SK-N-SH (cell line): Measurements from ENCODE around the gene SDK1. TPM values are rescaled to one million over a fixed set of nuclear protein-coding genes. Genes with fewer than 3 reads are reported as not detected.

Source experiments
- CTCF ChIA-PET: fragments of 300-600, 350-600 bp; formaldehyde crosslinking; extraction: SDS; loops from one replicate; lab custom pipeline; 2021; lab: Yijun Ruan, JAX
- POLR2A ChIA-PET: fragments of 350-600 bp; sonication (Branson Sonifier 250); formaldehyde crosslinking; extraction: SDS; loops from one replicate; lab custom pipeline; 2020; ENCODE audit warnings: antibody characterized with exemption, inconsistent platforms; lab: Yijun Ruan, JAX
- DNase-seq: peaks from one replicate; pipeline ENCODE4 v3.0.0; 2012
- H2AFZ ChIP-seq: fragments of 200-600 bp; sonication (generic); 2 replicates; pipeline ENCODE4 v1.8.1; 2016; ENCODE audit warnings: antibody characterized with exemption, mild to moderate bottlenecking, low read depth
- H3F3A ChIP-seq: fragments of 200-600 bp; sonication (generic); replicated peaks from 2 replicates; pipeline ENCODE3; 2016; ENCODE audit warnings: antibody characterized with exemption, mild to moderate bottlenecking; ENCODE audit not compliant: insufficient read depth
- H3K27ac ChIP-seq, 2 experiments: fragments of 200-500 bp in 1 of 2; fragments of 200-600 bp in 1 of 2; sonication (Bioruptor generic) in 1 of 2; sonication (generic), shearing (Covaris generic) in 1 of 2; 2 replicates each; pipeline versions ENCODE4 v1.5.1 to v1.6.1; 2014 to 2016; ENCODE audit warnings: low read depth in 2 of 2, inconsistent platforms in 1 of 2, low read length in 1 of 2, mild to moderate bottlenecking in 1 of 2, mixed read lengths in 1 of 2
- H3K27me3 ChIP-seq: fragments of 200-600 bp; sonication (generic), shearing (Covaris generic); 2 replicates; pipeline ENCODE4 v1.6.1; 2016; ENCODE audit warnings: mixed run types; ENCODE audit not compliant: insufficient read depth
- H3K36me3 ChIP-seq, 2 experiments: fragments of 200-500 bp in 1 of 2; fragments of 200-600 bp in 1 of 2; sonication (Bioruptor generic) in 1 of 2; sonication (generic) in 1 of 2; replicated peaks in 1 of 2; 2 replicates each; pipeline versions ENCODE3 to v1.5.1; 2014 to 2016; ENCODE audit warnings: low read length in 1 of 2, mild to moderate bottlenecking in 1 of 2; ENCODE audit not compliant: insufficient read depth in 2 of 2, control insufficient read depth in 1 of 2
- H3K4me1 ChIP-seq, 2 experiments: fragments of 200-500 bp in 1 of 2; fragments of 200-600 bp in 1 of 2; sonication (Bioruptor generic) in 1 of 2; sonication (generic), shearing (Covaris generic) in 1 of 2; 2 replicates each; pipeline versions ENCODE4 v1.5.1 to v1.6.1; 2014 to 2016; ENCODE audit warnings: low read depth in 1 of 2, low read length in 1 of 2, mixed run types in 1 of 2; ENCODE audit not compliant: insufficient read depth in 2 of 2, control insufficient read depth in 1 of 2
- H3K4me2 ChIP-seq: fragments of 200-600 bp; sonication (generic), shearing (Covaris generic); 2 replicates; pipeline ENCODE4 v1.6.1; 2017; ENCODE audit warnings: mixed run types
- H3K4me3 ChIP-seq, 2 experiments: fragments of 200-500 bp in 1 of 2; fragments of 200-600 bp in 1 of 2; sonication (Bioruptor generic) in 1 of 2; sonication (generic), shearing (Covaris generic) in 1 of 2; 2 replicates each; pipeline versions ENCODE4 v1.5.1 to v1.8.1; 2014 to 2016; ENCODE audit warnings: low read depth in 2 of 2, inconsistent platforms in 1 of 2, low read length in 1 of 2, mild to moderate bottlenecking in 1 of 2, mixed read lengths in 1 of 2, moderate library complexity in 1 of 2
- H3K79me2 ChIP-seq: fragments of 200-600 bp; sonication (generic); 2 replicates; pipeline ENCODE4 v1.8.1; 2017; ENCODE audit warnings: mild to moderate bottlenecking; ENCODE audit not compliant: insufficient read depth
- H3K9ac ChIP-seq: fragments of 200-600 bp; sonication (generic); 2 replicates; pipeline ENCODE4 v1.6.1; 2017; ENCODE audit warnings: mixed run types
- H3K9me2 ChIP-seq: fragments of 200-600 bp; sonication (generic); 2 replicates; pipeline ENCODE4 v1.6.1; 2017; ENCODE audit warnings: mixed run types
- H3K9me3 ChIP-seq: fragments of 200-600 bp; sonication (generic); 2 replicates; pipeline ENCODE4 v1.6.1; 2017; ENCODE audit warnings: mixed run types, mild to moderate bottlenecking, moderate library complexity
- H4K20me1 ChIP-seq: fragments of 200-600 bp; sonication (generic); 2 replicates; pipeline ENCODE4 v1.6.1; 2017; ENCODE audit warnings: mild to moderate bottlenecking, mixed run types; ENCODE audit not compliant: insufficient read depth
- CTCF ChIP-seq: fragments of 200-600 bp; sonication (generic); IDR thresholded peaks from 2 replicates; pipeline ENCODE4 v1.6.1; 2017; ENCODE audit warnings: antibody characterized with exemption, mild to moderate bottlenecking, moderate library complexity
- EP300 ChIP-seq, 2 experiments: IDR thresholded peaks; 2 replicates each; pipeline versions ENCODE4 v1.4.0 to v1.6.1; 2012; ENCODE audit warnings: borderline replicate concordance in 1 of 2, low read depth in 1 of 2, low read length in 1 of 2
- FOSL2 ChIP-seq: IDR thresholded peaks from 2 replicates; pipeline ENCODE4 v1.4.0; 2012; ENCODE audit warnings: low read depth, mild to moderate bottlenecking, moderate library complexity, borderline replicate concordance
- FOXJ3 ChIP-seq: sonication (generic); formaldehyde crosslinking; IDR thresholded peaks from 2 replicates; pipeline ENCODE4 v1.5.1; 2020; ENCODE audit warnings: mild to moderate bottlenecking, missing genetic modification reagents
- FOXM1 ChIP-seq: IDR thresholded peaks from 2 replicates; pipeline ENCODE4 v1.4.0; 2012; ENCODE audit warnings: low read depth, mild to moderate bottlenecking
- GATA2 ChIP-seq: sonication (generic); formaldehyde crosslinking; IDR thresholded peaks from 2 replicates; pipeline ENCODE4 v1.5.0; 2020; ENCODE audit warnings: mild to moderate bottlenecking, missing genetic modification reagents
- IRF3 ChIP-seq: fragments of 150-350 bp; IDR thresholded peaks from 2 replicates; pipeline ENCODE4 v1.6.1; 2016; ENCODE audit warnings: mild to moderate bottlenecking, low read depth, low read length
- JUND ChIP-seq: IDR thresholded peaks from 2 replicates; pipeline ENCODE4 v1.4.0; 2012
- MAX ChIP-seq: IDR thresholded peaks from 2 replicates; pipeline ENCODE4 v1.4.0; 2012; ENCODE audit warnings: low read depth
- MEF2A ChIP-seq: IDR thresholded peaks from 2 replicates; pipeline ENCODE4 v1.4.0; 2012; ENCODE audit warnings: low read depth, borderline replicate concordance
- MXI1 ChIP-seq: IDR thresholded peaks from 2 replicates; pipeline ENCODE4 v1.6.1; 2012; ENCODE audit warnings: mild to moderate bottlenecking, low read depth, low read length, improper control_type of control experiment
- NFIC ChIP-seq: IDR thresholded peaks from 2 replicates; pipeline ENCODE4 v1.4.0; 2012; ENCODE audit warnings: borderline replicate concordance
- PBX3 ChIP-seq: IDR thresholded peaks from 2 replicates; pipeline ENCODE4; 2012
- POLR2AphosphoS5 ChIP-seq: IDR thresholded peaks from 2 replicates; pipeline ENCODE4 v1.6.1; 2012; ENCODE audit warnings: low read depth, low read length
- RAD21 ChIP-seq: IDR thresholded peaks from 2 replicates; pipeline ENCODE4 v1.6.1; 2012; ENCODE audit warnings: mild to moderate bottlenecking, low read length
- RCOR1 ChIP-seq: fragments of 150-350 bp; IDR thresholded peaks from 2 replicates; pipeline ENCODE4 v1.6.1; 2017; ENCODE audit warnings: antibody characterized with exemption, low read length
- REST ChIP-seq: IDR thresholded peaks from 2 replicates; pipeline ENCODE4 v1.6.1; 2012; ENCODE audit warnings: mild to moderate bottlenecking, low read depth, low read length, moderate library complexity
- RFX5 ChIP-seq: IDR thresholded peaks from 2 replicates; pipeline ENCODE4 v1.6.1; 2012; ENCODE audit warnings: mild to moderate bottlenecking, improper control_type of control experiment, low read length
- SMC3 ChIP-seq: IDR thresholded peaks from 2 replicates; pipeline ENCODE4 v1.6.1; 2012; ENCODE audit warnings: low read depth, low read length, improper control_type of control experiment
- TAF1 ChIP-seq: IDR thresholded peaks from 2 replicates; pipeline ENCODE4 v1.6.1; 2012; ENCODE audit warnings: low read depth, mild to moderate bottlenecking, low read length, moderate library complexity, borderline replicate concordance
- TCF12 ChIP-seq: IDR thresholded peaks from 2 replicates; pipeline ENCODE4 v1.4.0; 2012
- TEAD4 ChIP-seq: IDR thresholded peaks from 2 replicates; pipeline ENCODE4 v1.4.0; 2012; ENCODE audit warnings: mild to moderate bottlenecking, borderline replicate concordance; ENCODE audit not compliant: insufficient read depth
- USF1 ChIP-seq: IDR thresholded peaks from 2 replicates; pipeline ENCODE4 v1.4.0; 2012; ENCODE audit warnings: low read depth, borderline replicate concordance
- USF2 ChIP-seq: fragments of 150-350 bp; IDR thresholded peaks from 2 replicates; pipeline ENCODE4 v1.6.1; 2017; ENCODE audit warnings: antibody characterized with exemption, low read length, low read depth, borderline replicate concordance
- WGBS: methylation state at CpG from one replicate; pipeline ENCODE4 v1.1.6; 2017; ENCODE audit warnings: low lambda C conversion rate; 5-methylcytosine and 5-hydroxymethylcytosine counted together
- polyA plus RNA-seq, 3 experiments: library from polyadenylated mRNA; depleted of rRNA; stranded (reverse); fragments of >200 nt; gene quantifications; 2 replicates each; pipeline ENCODE4 v1.2.3, GENCODE V29; 2012

SDK1 gene
- polyA plus RNA-seq, 1 of the 3 experiments (the other 2 are of a cell fraction) = 1.2 TPM

- Histone ChIP-seq H3K4me1 (peaks cover 0 to 24% of the 10 kb centered on the region in 2 experiments; a peak in 1 of 4 replicates), H3K4me3 (no peak overlapping the region), H3K27ac (peak overlapping the region in 1 of 2 experiments; percentile 85; a peak in 2 of 4 replicates), H3K27me3 (no peaks in the 10 kb centered on the region), H3K9me2 (no peaks in the 10 kb centered on the region), H4K20me1 (no peaks in the 10 kb centered on the region), H2AFZ (no peak overlapping the region), H3K9ac (no peak overlapping the region), H3K79me2 (no peaks in the 10 kb centered on the region), H3K4me2 (no peak overlapping the region), H3K9me3 (no peaks in the 10 kb centered on the region), H3F3A (no peaks in the 10 kb centered on the region), H3K36me3 (no peaks in the 10 kb centered on the region)
- POLR2A ChIA-PET = interaction anchor here (2.2 kb wide), 1 partner anchor 15 kb away, joined by 15 read pairs; no protein-coding TSS in a partner anchor
- DNase-seq = peak; percentile 75
- 73% methylated on average over 19 of the region's 29 CpGs for WGBS
- CTCF ChIA-PET = interaction anchor here (0.8 to 1.1 kb wide), 4 partner anchors 14 to 39 kb away, joined by 3 read pairs; no protein-coding TSS in a partner anchor
- no peak for TF ChIP-seq TCF12
- TF ChIP-seq SMC3 = no peak
- peak; percentile 78 for TF ChIP-seq GATA2 (CRISPR knock-in tag)
- no peak for TF ChIP-seq NFIC
- TF ChIP-seq TAF1 = no peak
- TF ChIP-seq JUND = no peak
- TF ChIP-seq RFX5 = no peak
- TF ChIP-seq PBX3 = no peak
- TF ChIP-seq MAX = no peak
- TF ChIP-seq FOXM1 = no peak
- TF ChIP-seq USF2 = no peak
- no peak for TF ChIP-seq REST
- no peak for TF ChIP-seq USF1
- TF ChIP-seq MEF2A = no peak
- TF ChIP-seq FOSL2 = no peak
- TF ChIP-seq CTCF = no peak
- peak; percentile 78 for TF ChIP-seq RCOR1
- 0 out of 2 replicates have a peak, but pooled peaks have one; percentile 1 for TF ChIP-seq RAD21
- TF ChIP-seq FOXJ3 (CRISPR knock-in tag) = peak; percentile 52; the same call in 1 of the 2 replicates
- no peak for TF ChIP-seq POLR2AphosphoS5
- no peak for TF ChIP-seq TEAD4
- peak in 1 of 2 experiments; percentile 55; a peak in 1 of 4 replicates for TF ChIP-seq EP300 (IDR thresholded peaks at IDR 0.05; ENCODE audit: borderline replicate concordance in 1 of 2, low read depth in 1 of 2, low read length in 1 of 2)
- peak; percentile 27; the same call in 1 of the 2 replicates for TF ChIP-seq MXI1
- no peak for TF ChIP-seq IRF3
These were observed 828.5 kb downstream of the SDK1 start for GRCh38 chr7:4129481-4130122.
